ENCODE results near the gene SRRM4. TPM values are rescaled to one million over a fixed set of nuclear protein-coding genes. Genes with fewer than 3 reads are reported as not detected.

The SRRM4 gene
- polyA plus RNA-seq, 1 donor (not counting 4 experiments of a cell fraction or from before 2014, with no cell fraction given) = not detected

- Histone ChIP-seq H3K9me1 (ENCODE audit: control insufficient read depth, extremely low read depth, insufficient read depth, low read length) (no peaks in the 10 kb centered on the region), H3K27me3 (ENCODE audit: control insufficient read depth, extremely low read depth, insufficient read depth, low read length) (no peaks in the 10 kb centered on the region), H3K9me3 (ENCODE audit: control insufficient read depth, low read depth, low read length) (no peaks in the 10 kb centered on the region), H3K27ac (ENCODE audit: control insufficient read depth, insufficient read depth, low read length) (no peak overlapping the region), H3K79me2 (ENCODE audit: control insufficient read depth, insufficient read depth, low read length) (no peaks in the 10 kb centered on the region), H3K36me3 (ENCODE audit: control insufficient read depth in 2 of 2, extremely low read depth in 1 of 2, insufficient read depth in 2 of 2, low read length in 2 of 2) (no peaks in the 10 kb centered on the region), H4K20me1 (ENCODE audit: control insufficient read depth, extremely low read depth, insufficient read depth, low read length) (no peaks in the 10 kb centered on the region), H3K4me3 (ENCODE audit: control insufficient read depth in 2 of 3, extremely low read depth in 1 of 3, insufficient read depth in 2 of 3, low read depth in 1 of 3, low read length in 3 of 3) (no peak overlapping the region), H3K4me2 (ENCODE audit: control insufficient read depth, extremely low read depth, insufficient read depth, low read depth, low read length) (no peak overlapping the region), H3K4me1 (ENCODE audit: control insufficient read depth, extremely low read depth, insufficient read depth, low read length) (no peaks in the 10 kb centered on the region), H2AFZ (ENCODE audit: control insufficient read depth, low read length) (no peak overlapping the region), H3K9ac (ENCODE audit: control insufficient read depth, extremely low read depth, insufficient read depth, low read length) (no peak overlapping the region)
- FAIRE-seq (no peak), DNase-seq (ENCODE audit: low read depth, low spot score) (no peak)
- no peak for TF ChIP-seq EZH2 (IDR thresholded peaks at IDR 0.05; ENCODE audit: low read length)
- TF ChIP-seq, protein P1, sequence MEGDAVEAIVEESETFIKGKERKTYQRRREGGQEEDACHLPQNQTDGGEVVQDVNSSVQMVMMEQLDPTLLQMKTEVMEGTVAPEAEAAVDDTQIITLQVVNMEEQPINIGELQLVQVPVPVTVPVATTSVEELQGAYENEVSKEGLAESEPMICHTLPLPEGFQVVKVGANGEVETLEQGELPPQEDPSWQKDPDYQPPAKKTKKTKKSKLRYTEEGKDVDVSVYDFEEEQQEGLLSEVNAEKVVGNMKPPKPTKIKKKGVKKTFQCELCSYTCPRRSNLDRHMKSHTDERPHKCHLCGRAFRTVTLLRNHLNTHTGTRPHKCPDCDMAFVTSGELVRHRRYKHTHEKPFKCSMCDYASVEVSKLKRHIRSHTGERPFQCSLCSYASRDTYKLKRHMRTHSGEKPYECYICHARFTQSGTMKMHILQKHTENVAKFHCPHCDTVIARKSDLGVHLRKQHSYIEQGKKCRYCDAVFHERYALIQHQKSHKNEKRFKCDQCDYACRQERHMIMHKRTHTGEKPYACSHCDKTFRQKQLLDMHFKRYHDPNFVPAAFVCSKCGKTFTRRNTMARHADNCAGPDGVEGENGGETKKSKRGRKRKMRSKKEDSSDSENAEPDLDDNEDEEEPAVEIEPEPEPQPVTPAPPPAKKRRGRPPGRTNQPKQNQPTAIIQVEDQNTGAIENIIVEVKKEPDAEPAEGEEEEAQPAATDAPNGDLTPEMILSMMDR (optimal IDR thresholded peaks at IDR 0.05 in 1 of 3, IDR thresholded peaks at IDR 0.05 in 1 of 3, conservative IDR thresholded peaks at IDR 0.05 in 1 of 3; ENCODE audit: extremely low read depth in 1 of 3, insufficient read depth in 2 of 3, low read length in 3 of 3) = peak in 1 of 3 experiments; percentile 16
- dilution Hi-C loops (cut with MboI; ENCODE audit: extremely low pct_ligation_motif_present, low sequenced_read_pairs) = no loop called here
These were observed 55.8 kb downstream of the SRRM4 start for GRCh38 chr12:119036878-119037825.

- DNase-seq (ENCODE audit: low read depth, low spot score) = no peak
- H3K9me3 ChIP-seq (ENCODE audit: control insufficient read depth, low read depth, low read length) = no peaks in the 10 kb centered on the region
- TF ChIP-seq, protein P1 (optimal IDR thresholded peaks at IDR 0.05 in 1 of 3, IDR thresholded peaks at IDR 0.05 in 1 of 3, conservative IDR thresholded peaks at IDR 0.05 in 1 of 3; ENCODE audit: extremely low read depth in 1 of 3, insufficient read depth in 2 of 3, low read length in 3 of 3) = no peak
- TF ChIP-seq EZH2 (IDR thresholded peaks at IDR 0.05; ENCODE audit: low read length) = no peak
These were observed 62.8 kb downstream of the SRRM4 start for GRCh38 chr12:119044094-119044493.

More at GRCh38 chr12:119044094-119044493, 62.8 kb downstream of the SRRM4 start:
- H2AFZ ChIP-seq (ENCODE audit: control insufficient read depth, low read length) = no peak overlapping the region
- H3K27me3 ChIP-seq (ENCODE audit: control insufficient read depth, extremely low read depth, insufficient read depth, low read length) = no peaks in the 10 kb centered on the region
- no peaks in the 10 kb centered on the region for H4K20me1 ChIP-seq (ENCODE audit: control insufficient read depth, extremely low read depth, insufficient read depth, low read length)
- no peak for FAIRE-seq
- no peak overlapping the region for H3K27ac ChIP-seq (ENCODE audit: control insufficient read depth, insufficient read depth, low read length)
- no peak overlapping the region for H3K4me2 ChIP-seq (ENCODE audit: control insufficient read depth, extremely low read depth, insufficient read depth, low read depth, low read length)
- no peaks in the 10 kb centered on the region for H3K4me1 ChIP-seq (ENCODE audit: control insufficient read depth, extremely low read depth, insufficient read depth, low read length)
- no peaks in the 10 kb centered on the region for H3K9me1 ChIP-seq (ENCODE audit: control insufficient read depth, extremely low read depth, insufficient read depth, low read length)
- dilution Hi-C loops (cut with MboI; ENCODE audit: extremely low pct_ligation_motif_present, low sequenced_read_pairs) = no loop called here
- no peak overlapping the region for H3K4me3 ChIP-seq (ENCODE audit: control insufficient read depth in 2 of 3, extremely low read depth in 1 of 3, insufficient read depth in 2 of 3, low read depth in 1 of 3, low read length in 3 of 3)
- H3K9ac ChIP-seq (ENCODE audit: control insufficient read depth, extremely low read depth, insufficient read depth, low read length) = no peak overlapping the region
- no peaks in the 10 kb centered on the region for H3K79me2 ChIP-seq (ENCODE audit: control insufficient read depth, insufficient read depth, low read length)
- H3K36me3 ChIP-seq (ENCODE audit: control insufficient read depth in 2 of 2, extremely low read depth in 1 of 2, insufficient read depth in 2 of 2, low read length in 2 of 2) = no peaks in the 10 kb centered on the region

Data from keratinocyte (primary cell).